Measurements from ENCODE around the gene CABLES2.

The CABLES2 gene

GRCh38 chr20:62395311-62396242 lies 11.5 kb downstream of the CABLES2 start:
- H3K4me3 ChIP-seq (replicated peaks; ENCODE audit: low read depth, low read length) = no peak overlapping the region
- DNase-seq (ENCODE audit: low read depth) = no peak
- TF ChIP-seq CTCF (IDR thresholded peaks at IDR 0.05; ENCODE audit: low read length, missing control alignments) = no peak

GRCh38 chr20:62394248-62395245 lies 12.5 kb downstream of the CABLES2 start:
- no peak for TF ChIP-seq CTCF (IDR thresholded peaks at IDR 0.05; ENCODE audit: low read length, missing control alignments)
- no peak for DNase-seq (ENCODE audit: low read depth)
- no peak overlapping the region for H3K4me3 ChIP-seq (replicated peaks; ENCODE audit: low read depth, low read length)

- no peak for TF ChIP-seq CTCF (IDR thresholded peaks at IDR 0.05; ENCODE audit: low read length, missing control alignments)
- no peak overlapping the region for H3K4me3 ChIP-seq (replicated peaks; ENCODE audit: low read depth, low read length)
- DNase-seq (ENCODE audit: low read depth) = no peak
Observed at GRCh38 chr20:62393830-62394229, 13.3 kb downstream of the CABLES2 start.

GRCh38 chr20:62393335-62393665 lies 13.8 kb downstream of the CABLES2 start:
- no peak overlapping the region for H3K4me3 ChIP-seq (replicated peaks; ENCODE audit: low read depth, low read length)
- DNase-seq (ENCODE audit: low read depth) = no peak
- no peak for TF ChIP-seq CTCF (IDR thresholded peaks at IDR 0.05; ENCODE audit: low read length, missing control alignments)

GRCh38 chr20:62392621-62393334 lies 14.3 kb downstream of the CABLES2 start:
- no peak for DNase-seq (ENCODE audit: low read depth)
- TF ChIP-seq CTCF (IDR thresholded peaks at IDR 0.05; ENCODE audit: low read length, missing control alignments) = no peak
- H3K4me3 ChIP-seq (replicated peaks; ENCODE audit: low read depth, low read length) = no peak overlapping the region

GRCh38 chr20:62392077-62392418 lies 15.0 kb downstream of the CABLES2 start:
- TF ChIP-seq CTCF (IDR thresholded peaks at IDR 0.05; ENCODE audit: low read length, missing control alignments) = no peak
- no peak for DNase-seq (ENCODE audit: low read depth)
- H3K4me3 ChIP-seq (replicated peaks; ENCODE audit: low read depth, low read length) = no peak overlapping the region

Measured in fibroblast of pulmonary artery (primary cell).